SH-SY5Y (cell line): ENCODE data around the gene SLC18A2.

ENCODE experiments used
- GATA2 ChIP-seq: IDR thresholded peaks from 2 replicates; pipeline ENCODE4 v1.6.1; 2011; ENCODE audit warnings: mild to moderate bottlenecking, low read depth, low read length
- GATA3 ChIP-seq: IDR thresholded peaks from 2 replicates; pipeline ENCODE4 v1.6.1; 2011; ENCODE audit warnings: low read depth, mild to moderate bottlenecking, low read length, moderate library complexity

DNA sequence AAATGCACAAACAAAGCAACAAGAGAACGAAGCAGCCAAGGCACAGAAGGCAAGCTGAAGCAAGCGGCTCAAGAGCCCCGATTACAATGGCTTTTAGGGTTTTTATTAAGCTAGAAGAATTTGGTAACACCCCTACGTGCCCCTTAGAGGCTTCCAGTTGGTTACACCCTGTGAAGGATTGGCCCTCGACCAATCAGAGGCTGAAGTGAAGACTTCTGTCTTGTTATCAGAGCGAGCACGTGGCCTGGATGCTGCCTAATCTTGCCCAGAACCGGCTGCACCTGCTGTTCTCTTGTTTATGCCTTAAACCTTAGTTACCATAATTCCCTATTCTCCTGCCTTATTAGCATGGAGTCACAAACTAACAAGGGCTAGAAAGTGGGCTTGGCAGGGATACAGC lies 22.3 kb upstream of the SLC18A2 start:
- TF ChIP-seq GATA3 (no peak), GATA2 (no peak)
